ENCODE data around the gene GSDME.

GRCh38 chr7:24788075-24788474, 30.8 kb upstream of the GSDME start:
- no peak for TF ChIP-seq CTCF (IDR thresholded peaks at IDR 0.05)
- no peak for TF ChIP-seq POLR2A (IDR thresholded peaks at IDR 0.05)

Measured in lower leg skin (tissue), 3 donors.